Lung (tissue), 12 donors: Measurements from ENCODE around the gene FBXO44. TPM values are rescaled to one million over a fixed set of nuclear protein-coding genes. Genes with fewer than 3 reads are reported as not detected.

Experiments
- ATAC-seq: fragments of 200-7000 bp; cut with Tn5 transposase; one replicate; pipeline ENCODE4 v1.9.1; 2020; ENCODE audit warnings: moderate number of reproducible peaks; ENCODE audit not compliant: insufficient read depth, low FRiP score
- DNase-seq, 3 donors: peaks; one replicate each; pipeline ENCODE4 v3.0.0-alpha.2; 2013 to 2017
- H3K27ac ChIP-seq, 2 donors: one replicate each; pipeline ENCODE4 v1.5.1; 2013; ENCODE audit warnings: mild to moderate bottlenecking in 2 of 2, moderate library complexity in 2 of 2, control low read depth in 1 of 2, inconsistent platforms in 1 of 2, low read depth in 1 of 2, low read length in 1 of 2
- H3K27me3 ChIP-seq, 3 donors: one replicate each; pipeline ENCODE4 v1.5.1; 2013; ENCODE audit warnings: low read length in 2 of 3; ENCODE audit not compliant: control insufficient read depth in 3 of 3, insufficient read depth in 3 of 3
- H3K36me3 ChIP-seq, 4 donors: one replicate each; pipeline ENCODE4 v1.5.1; 2013; ENCODE audit warnings: low read length in 4 of 4, mild to moderate bottlenecking in 1 of 4, moderate library complexity in 1 of 4; ENCODE audit not compliant: control insufficient read depth in 4 of 4, insufficient read depth in 4 of 4
- H3K4me1 ChIP-seq, 5 donors: one replicate each; pipeline ENCODE4 v1.5.1; 2013; ENCODE audit warnings: low read length in 5 of 5, mild to moderate bottlenecking in 2 of 5, moderate library complexity in 1 of 5; ENCODE audit not compliant: control insufficient read depth in 5 of 5, insufficient read depth in 5 of 5
- H3K4me3 ChIP-seq: one replicate; pipeline ENCODE4 v1.5.1; 2013; ENCODE audit warnings: mild to moderate bottlenecking, control low read depth, moderate library complexity
- H3K9ac ChIP-seq, 2 donors: one replicate each; pipeline ENCODE4 v1.5.1; 2013; ENCODE audit warnings: low read length in 2 of 2, control low read depth in 1 of 2; ENCODE audit not compliant: insufficient read depth in 1 of 2
- H3K9me3 ChIP-seq, 4 donors: one replicate each; pipeline ENCODE4 v1.5.1; 2013; ENCODE audit warnings: low read length in 3 of 4, mild to moderate bottlenecking in 1 of 4, moderate library complexity in 1 of 4; ENCODE audit not compliant: control insufficient read depth in 4 of 4, insufficient read depth in 3 of 4
- WGBS, 2 donors: extraction: QIAGEN DNeasy Blood & Tissue Kit; methylation state at CpG; one replicate each; pipeline ENCODE4 v1.1.7; 2013; 5-methylcytosine and 5-hydroxymethylcytosine counted together
- polyA plus RNA-seq, 2 donors: library from polyadenylated mRNA; stranded (reverse); fragments of 200-250 nt; gene quantifications; one replicate each; pipeline ENCODE4 v1.2.1, GENCODE V29; 2013
- total RNA-seq, 2 donors: library from RNA; depleted of rRNA in 1 of 2; stranded (reverse); fragments of >200 nt in 1 of 2; gene quantifications; one replicate each; pipeline ENCODE4 v1.2.1, GENCODE V29; 2014 to 2021
- TF ChIP-seq, protein P1 (sequence below): IDR thresholded peaks from 2 replicates; pipeline ENCODE4 v1.5.1; 2012; ENCODE audit warnings: mild to moderate bottlenecking; ENCODE audit errors: control extremely low read depth, extremely low read depth
- donor health status: control.
- donor health status: control.
- donor health status: Bipolar disorder and iron deficiency.
- donor health status: healthy.
- donor health status: DM: yes; HTN: yes; CAD: no.

The FBXO44 gene
- total and polyA plus RNA-seq, 4 donors: 10.6 to 19.6 (median 14.2) TPM

DNA sequence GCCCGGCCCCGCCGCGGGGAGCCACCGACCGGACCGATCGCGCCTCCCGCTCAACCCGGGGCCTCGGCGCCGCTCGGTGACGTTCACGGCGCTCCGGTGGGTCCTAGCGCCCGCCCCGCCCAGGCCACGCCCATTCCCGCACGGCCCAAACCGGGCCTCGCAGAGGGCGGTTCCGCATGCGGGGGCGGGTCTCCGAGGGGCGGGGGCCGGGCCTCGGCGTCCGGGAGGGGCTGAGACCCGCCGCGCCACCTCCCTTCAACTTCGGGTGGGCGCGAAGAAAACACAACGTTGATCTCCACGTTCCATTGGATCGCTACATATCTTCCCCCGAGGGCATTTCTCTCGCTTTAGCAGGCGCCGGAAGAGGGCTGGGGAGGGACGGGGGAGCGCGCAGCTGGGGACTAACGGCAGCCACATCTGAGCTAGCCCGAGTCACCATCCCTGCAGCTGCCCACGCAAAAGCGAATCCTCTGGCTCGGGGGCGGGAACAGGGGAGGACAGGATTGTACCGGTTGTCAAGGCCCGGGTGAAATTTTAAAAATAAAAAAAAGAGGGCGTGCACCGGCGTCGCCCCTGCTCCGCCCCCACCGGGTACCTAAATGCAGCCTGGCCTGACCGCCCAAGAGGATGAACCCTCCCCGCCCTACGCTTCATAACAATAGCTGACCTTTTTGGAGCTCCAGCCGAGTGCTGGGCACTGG lies 26.5 kb downstream of the FBXO44 start, which contains the start of gene MAD2L2:
Gene MAD2L2 (minus strand): TSS at position 78 of the 701 bp plus-strand sequence. CDS start 547 bp downstream, outside the sequence.
- no peaks in the 10 kb centered on the region for H3K9me3 ChIP-seq
- peak within 1 kb of the TSS; percentile 23 to 46 for H3K9ac ChIP-seq
- H3K36me3 ChIP-seq: peaks cover 0 to 13% (median 7%) of the 10 kb centered on the region in 4 donors
- peak within 1 kb of the TSS; percentile 90 for H3K4me3 ChIP-seq
- 0 to 1% methylated on average over 63 to 71 of the region's 71 CpGs for WGBS, 2 donors
- ATAC-seq (peak; percentile 94), DNase-seq (peak; percentile 84 to 88 (median 86))
- TF ChIP-seq, protein P1, sequence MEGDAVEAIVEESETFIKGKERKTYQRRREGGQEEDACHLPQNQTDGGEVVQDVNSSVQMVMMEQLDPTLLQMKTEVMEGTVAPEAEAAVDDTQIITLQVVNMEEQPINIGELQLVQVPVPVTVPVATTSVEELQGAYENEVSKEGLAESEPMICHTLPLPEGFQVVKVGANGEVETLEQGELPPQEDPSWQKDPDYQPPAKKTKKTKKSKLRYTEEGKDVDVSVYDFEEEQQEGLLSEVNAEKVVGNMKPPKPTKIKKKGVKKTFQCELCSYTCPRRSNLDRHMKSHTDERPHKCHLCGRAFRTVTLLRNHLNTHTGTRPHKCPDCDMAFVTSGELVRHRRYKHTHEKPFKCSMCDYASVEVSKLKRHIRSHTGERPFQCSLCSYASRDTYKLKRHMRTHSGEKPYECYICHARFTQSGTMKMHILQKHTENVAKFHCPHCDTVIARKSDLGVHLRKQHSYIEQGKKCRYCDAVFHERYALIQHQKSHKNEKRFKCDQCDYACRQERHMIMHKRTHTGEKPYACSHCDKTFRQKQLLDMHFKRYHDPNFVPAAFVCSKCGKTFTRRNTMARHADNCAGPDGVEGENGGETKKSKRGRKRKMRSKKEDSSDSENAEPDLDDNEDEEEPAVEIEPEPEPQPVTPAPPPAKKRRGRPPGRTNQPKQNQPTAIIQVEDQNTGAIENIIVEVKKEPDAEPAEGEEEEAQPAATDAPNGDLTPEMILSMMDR: no peak
- H3K4me1 ChIP-seq: peaks cover 0 to 15% (median 4%) of the 10 kb centered on the region in 5 donors
- H3K27ac ChIP-seq: peak within 1 kb of the TSS; percentile 55 to 84
- H3K27me3 ChIP-seq: no peaks in the 10 kb centered on the region

DNA sequence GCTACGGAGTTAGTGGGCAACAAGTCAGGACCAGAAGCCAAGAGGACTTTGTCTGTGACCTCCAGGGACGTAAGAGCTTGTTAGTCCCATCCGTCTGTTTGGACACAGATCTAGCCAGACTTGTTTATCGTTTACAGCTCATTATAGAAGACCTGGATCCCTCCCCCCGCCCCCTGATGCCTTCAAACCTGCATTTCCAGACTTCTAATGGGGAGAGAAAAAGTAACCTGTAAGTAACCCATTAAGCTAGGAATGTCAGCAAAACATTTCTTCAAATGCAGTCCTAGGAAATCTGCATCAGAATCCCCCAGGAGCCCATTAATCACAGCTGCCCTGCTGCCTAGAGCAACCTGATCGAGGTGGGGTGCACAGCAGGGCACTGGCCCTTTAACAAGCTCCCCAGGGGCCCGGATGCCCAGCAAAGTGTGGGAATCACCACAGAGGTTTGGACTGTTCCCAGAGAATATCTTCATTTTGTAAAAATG lies 27.7 kb downstream of the FBXO44 start:
- peaks cover 0 to 5% (median 2%) of the 10 kb centered on the region in 4 donors for H3K36me3 ChIP-seq
- H3K4me1 ChIP-seq: peaks cover 0 to 15% (median 4%) of the 10 kb centered on the region in 5 donors
- no peaks in the 10 kb centered on the region for H3K27me3 ChIP-seq
- 60 to 68% methylated on average over 7 of the region's 7 CpGs for WGBS, 2 donors
- TF ChIP-seq, protein P1: no peak
- H3K4me3 ChIP-seq: no peak overlapping the region
- no peak overlapping the region for H3K9ac ChIP-seq
- no peaks in the 10 kb centered on the region for H3K9me3 ChIP-seq
- DNase-seq (no peak), ATAC-seq (no peak)
- no peak overlapping the region for H3K27ac ChIP-seq

DNA sequence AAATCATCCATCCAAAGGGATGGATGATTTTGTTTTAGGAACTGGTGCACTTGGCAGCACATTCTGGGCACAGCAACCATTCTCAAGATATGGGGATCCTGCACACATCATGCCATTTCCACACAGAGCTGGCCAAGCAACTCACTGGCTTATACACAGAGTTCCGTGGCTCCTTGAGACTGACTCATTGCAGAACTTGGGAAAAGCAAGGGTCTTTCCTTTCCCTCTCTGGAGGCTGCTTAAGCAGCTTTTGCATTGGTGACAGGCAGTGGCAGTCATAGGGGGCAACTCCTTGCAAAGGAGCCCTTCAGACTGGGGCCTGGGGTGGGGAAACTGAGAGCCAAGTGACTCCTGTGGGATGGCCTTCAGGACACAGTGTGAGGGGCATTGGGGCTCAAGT lies 28.1 kb downstream of the FBXO44 start:
- H3K4me1 ChIP-seq: peaks cover 0 to 15% (median 4%) of the 10 kb centered on the region in 5 donors
- peaks cover 0 to 3% (median 1%) of the 10 kb centered on the region in 4 donors for H3K36me3 ChIP-seq
- no peaks in the 10 kb centered on the region for H3K27me3 ChIP-seq
- H3K9me3 ChIP-seq: no peaks in the 10 kb centered on the region
- DNase-seq (no peak), ATAC-seq (no peak)
- TF ChIP-seq, protein P1: no peak
- WGBS, 2 donors: 61 to 86% methylated on average over 1 of the region's 1 CpG
- H3K9ac ChIP-seq: no peak overlapping the region
- H3K27ac ChIP-seq: no peak overlapping the region
- no peak overlapping the region for H3K4me3 ChIP-seq
